Measurements from ENCODE around the gene TNFRSF19. TPM values are rescaled to one million over a fixed set of nuclear protein-coding genes. Genes with fewer than 3 reads are reported as not detected.
"Not testable (repeated sequence)": the region's sequence is repeated elsewhere in the genome, so short reads cannot be mapped to it uniquely, and the experiment has no call there.

TNFRSF19 gene
- total RNA-seq, 1 experiment from 2014 or later = 0.03 TPM

DNA sequence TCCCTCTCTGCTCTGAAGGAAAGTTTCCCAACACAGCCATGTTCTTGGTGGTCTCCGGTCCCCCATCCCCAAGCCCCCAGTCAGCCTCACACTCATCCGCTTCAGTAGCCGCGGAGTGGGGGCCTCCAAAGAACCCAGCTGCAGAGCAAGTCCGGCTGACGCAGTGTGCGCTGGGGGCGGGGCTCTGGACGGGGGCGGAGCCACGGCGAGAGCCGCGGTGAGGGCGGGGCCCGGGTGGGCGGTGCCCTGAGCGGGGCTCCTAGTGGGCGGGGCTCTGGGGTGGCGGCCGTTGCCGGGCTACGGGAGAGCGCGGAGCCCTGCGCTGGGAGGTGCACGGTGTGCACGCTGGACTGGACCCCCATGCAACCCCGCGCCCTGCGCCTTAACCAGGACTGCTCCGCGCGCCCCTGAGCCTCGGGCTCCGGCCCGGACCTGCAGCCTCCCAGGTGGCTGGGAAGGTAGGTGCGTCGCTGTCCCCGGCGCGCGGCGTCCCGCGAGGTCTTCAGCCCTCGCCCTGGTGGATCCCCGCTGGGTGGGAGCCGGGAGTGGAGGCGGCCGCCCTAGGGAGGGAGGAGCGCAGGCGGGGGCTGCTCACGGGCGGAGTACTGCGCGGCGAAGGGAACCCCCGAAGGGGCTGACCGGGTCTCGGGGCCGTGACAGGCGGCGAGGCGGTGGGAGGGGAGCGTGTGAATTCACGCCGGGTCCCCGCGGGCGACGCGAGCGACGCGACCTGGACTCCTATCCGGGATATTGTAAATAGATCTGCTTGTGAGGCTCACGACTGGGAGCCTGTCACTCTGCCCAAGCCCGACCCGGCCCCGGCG lies 9.1 kb downstream of the TNFRSF19 start:
- DNase-seq (ENCODE audit: low read depth in 1 of 2, low spot score in 2 of 2) = peak; percentile 48 to 77
- peaks cover 14% of the 10 kb centered on the region for H3K27me3 ChIP-seq (replicated peaks)
- H3K4me1 ChIP-seq (replicated peaks) = peaks cover 18% of the 10 kb centered on the region
- peak overlapping the region; percentile 44 for H3K4me3 ChIP-seq
- H3K36me3 ChIP-seq = no peaks in the 10 kb centered on the region
- no peaks in the 10 kb centered on the region; the same call in 1 of the 2 replicates for H3K9me3 ChIP-seq (replicated peaks)
- H3K27ac ChIP-seq = no peak overlapping the region

DNA sequence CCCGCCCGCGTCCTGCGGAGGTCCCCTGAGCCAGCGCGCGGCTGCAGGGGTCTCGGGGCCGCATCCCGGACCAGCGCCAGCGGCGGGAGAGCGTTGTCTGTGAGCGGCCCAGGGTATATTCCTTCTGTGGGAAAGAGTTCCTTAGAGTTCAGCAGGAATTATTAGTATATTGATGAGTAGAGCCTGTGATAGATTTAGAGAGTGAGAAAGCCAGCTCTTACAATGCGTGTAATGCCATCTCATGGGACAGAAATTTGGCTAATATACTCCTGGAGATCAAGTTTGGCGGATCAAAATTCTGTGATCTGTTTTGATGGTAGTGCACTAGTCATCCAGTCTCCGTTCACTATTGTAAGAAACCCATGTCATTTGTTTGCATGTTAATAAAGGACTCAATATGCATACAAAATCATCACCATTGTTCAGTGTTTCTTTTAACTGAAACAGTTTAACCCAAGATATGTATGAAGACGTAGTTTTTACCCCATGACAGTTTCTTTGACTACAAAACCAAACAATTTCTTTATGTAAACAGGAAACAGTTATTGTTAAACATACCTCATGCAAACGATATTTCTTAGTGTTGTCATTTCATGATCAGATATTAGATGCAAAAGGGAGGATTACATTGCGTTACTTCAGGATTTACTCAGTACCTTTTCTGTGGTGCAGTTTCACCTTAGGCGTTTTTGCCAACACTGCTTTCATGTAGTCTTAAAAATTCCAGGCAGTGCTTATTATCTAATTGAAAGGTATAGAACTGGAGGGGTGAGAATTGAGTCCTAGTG lies 9.9 kb downstream of the TNFRSF19 start:
- DNase-seq (ENCODE audit: low read depth in 1 of 2, low spot score in 2 of 2) = no peak
- Histone ChIP-seq H3K4me1 (replicated peaks) (peaks cover 18% of the 10 kb centered on the region), H3K4me3 (peak overlapping the region; percentile 44), H3K27ac (no peak overlapping the region), H3K36me3 (no peaks in the 10 kb centered on the region), H3K9me3 (replicated peaks) (no peaks in the 10 kb centered on the region; the same call in 1 of the 2 replicates), H3K27me3 (replicated peaks) (peaks cover 14% of the 10 kb centered on the region)

DNA sequence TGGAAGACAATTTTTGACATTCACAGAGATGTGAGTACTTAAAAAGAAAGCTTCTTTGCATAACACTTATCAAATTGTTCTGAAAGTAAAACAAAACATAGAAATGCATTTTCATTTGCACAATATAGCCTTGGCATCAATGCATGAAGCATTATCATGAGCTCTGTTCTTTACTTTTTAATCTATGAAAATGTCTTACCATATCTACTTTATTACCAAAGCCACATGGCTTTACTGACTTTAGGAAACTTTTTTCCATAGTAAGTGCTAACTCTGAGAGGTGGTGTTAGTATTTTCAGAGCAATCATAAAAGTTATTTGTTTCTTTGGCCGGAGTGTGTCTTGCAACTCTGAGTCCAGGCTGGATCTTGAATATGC lies 10.5 kb downstream of the TNFRSF19 start:
- Histone ChIP-seq H3K27ac (no peak overlapping the region), H3K36me3 (no peaks in the 10 kb centered on the region), H3K9me3 (replicated peaks) (no peaks in the 10 kb centered on the region; the same call in 1 of the 2 replicates), H3K4me1 (replicated peaks) (peaks cover 18% of the 10 kb centered on the region), H3K27me3 (replicated peaks) (peaks cover 14% of the 10 kb centered on the region), H3K4me3 (no peak overlapping the region)
- no peak for DNase-seq (ENCODE audit: low read depth in 1 of 2, low spot score in 2 of 2)

DNA sequence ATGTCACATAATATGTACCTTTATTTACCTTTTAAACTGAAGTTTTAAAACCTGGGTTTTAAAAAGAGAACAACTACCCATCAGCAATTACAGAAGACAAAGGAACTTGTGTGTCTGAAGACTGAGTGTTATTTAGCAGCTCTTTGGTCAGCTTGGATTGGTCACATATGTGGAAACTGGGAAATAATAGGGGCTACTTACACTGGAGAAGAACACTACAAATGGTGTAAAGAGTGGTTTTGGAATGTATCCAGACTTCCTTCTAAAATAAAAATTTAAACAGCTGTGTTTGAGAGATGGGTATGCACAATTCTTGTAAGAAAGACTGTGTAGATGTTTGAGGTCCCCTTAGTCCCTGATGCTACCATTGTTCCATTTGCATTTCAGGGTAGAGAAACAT lies 13.3 kb downstream of the TNFRSF19 start:
- no peak for DNase-seq (ENCODE audit: low read depth in 1 of 2, low spot score in 2 of 2)
- H3K9me3 ChIP-seq (replicated peaks) = no peaks in the 10 kb centered on the region; the same call in 1 of the 2 replicates
- H3K27ac ChIP-seq = no peak overlapping the region
- no peak overlapping the region for H3K4me3 ChIP-seq
- peaks cover 17% of the 10 kb centered on the region for H3K4me1 ChIP-seq (replicated peaks)
- peaks cover 14% of the 10 kb centered on the region for H3K27me3 ChIP-seq (replicated peaks)
- H3K36me3 ChIP-seq = no peaks in the 10 kb centered on the region

DNA sequence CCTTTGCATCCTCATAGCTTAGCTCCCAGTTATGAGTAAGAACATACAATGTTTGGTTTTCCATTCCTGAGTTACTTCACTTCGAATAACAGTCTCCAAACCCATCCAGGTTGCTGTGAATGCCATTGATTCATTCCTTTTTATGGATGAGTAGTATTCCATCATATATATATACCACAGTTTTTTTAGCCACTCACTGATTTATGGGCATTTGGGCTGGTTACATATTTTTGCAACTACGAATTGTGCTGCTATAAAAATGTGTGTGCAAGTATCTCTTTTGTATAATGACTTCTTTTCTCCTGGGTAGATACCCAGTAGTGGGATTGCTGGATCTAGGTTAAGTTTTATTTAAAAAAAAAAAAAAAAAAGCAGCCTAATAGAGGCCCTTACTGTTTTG lies 14.1 kb downstream of the TNFRSF19 start:
- H3K4me3 ChIP-seq = no peak overlapping the region
- DNase-seq (ENCODE audit: low read depth in 1 of 2, low spot score in 2 of 2) = no peak
- peaks cover 12% of the 10 kb centered on the region for H3K4me1 ChIP-seq (replicated peaks)
- no peak overlapping the region for H3K27ac ChIP-seq
- H3K27me3 ChIP-seq (replicated peaks) = peaks cover 14% of the 10 kb centered on the region
- no peaks in the 10 kb centered on the region for H3K36me3 ChIP-seq
- H3K9me3 ChIP-seq (replicated peaks) = no peaks in the 10 kb centered on the region; the same call in 1 of the 2 replicates

DNA sequence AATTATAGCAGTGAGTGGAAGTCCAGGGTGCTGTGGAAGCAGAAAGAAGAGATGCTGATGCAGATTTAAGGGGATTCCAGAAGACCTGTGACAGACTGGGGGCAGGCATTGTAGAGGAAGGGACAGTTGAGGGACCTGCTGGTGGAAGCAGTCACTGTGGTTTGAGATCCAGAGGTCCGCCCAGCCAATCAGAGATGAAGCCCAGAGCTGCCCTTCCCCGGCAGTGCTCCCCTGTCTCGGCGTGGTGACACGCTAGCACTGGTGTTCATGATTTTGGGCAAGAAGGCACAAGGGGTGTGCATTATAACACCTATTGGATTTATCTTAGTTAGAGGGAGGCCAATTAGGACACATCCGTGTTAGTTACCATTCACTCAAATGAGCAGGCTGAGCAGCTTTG lies 16.1 kb downstream of the TNFRSF19 start:
- Histone ChIP-seq H3K4me3 (no peak overlapping the region), H3K27ac (no peak overlapping the region), H3K9me3 (replicated peaks) (no peaks in the 10 kb centered on the region), H3K27me3 (replicated peaks) (no peaks in the 10 kb centered on the region; the same call in 1 of the 2 replicates), H3K36me3 (no peaks in the 10 kb centered on the region), H3K4me1 (replicated peaks) (no peaks in the 10 kb centered on the region)
- no peak for DNase-seq (ENCODE audit: low read depth in 1 of 2, low spot score in 2 of 2)

DNA sequence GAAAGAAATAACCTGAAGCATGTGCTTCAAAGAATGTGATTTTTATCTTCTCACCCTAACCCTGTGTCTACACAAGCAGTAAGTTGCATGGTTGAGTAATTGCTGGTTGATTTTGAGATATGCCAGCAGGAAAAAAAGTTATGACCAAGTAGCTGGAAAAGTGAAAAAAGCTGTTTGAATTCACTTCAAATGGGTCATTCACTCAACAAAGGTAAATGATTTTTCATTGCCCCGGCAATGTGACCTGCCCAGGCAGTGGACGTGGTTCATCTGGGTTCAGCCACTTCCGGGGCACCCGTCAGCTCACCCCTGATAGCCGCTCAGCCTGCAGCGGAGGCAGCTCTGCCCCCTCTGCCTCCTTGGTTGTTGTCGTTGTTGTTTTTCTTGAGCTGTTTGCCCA lies 18.5 kb downstream of the TNFRSF19 start:
- no peaks in the 10 kb centered on the region for H3K4me1 ChIP-seq (replicated peaks)

DNA sequence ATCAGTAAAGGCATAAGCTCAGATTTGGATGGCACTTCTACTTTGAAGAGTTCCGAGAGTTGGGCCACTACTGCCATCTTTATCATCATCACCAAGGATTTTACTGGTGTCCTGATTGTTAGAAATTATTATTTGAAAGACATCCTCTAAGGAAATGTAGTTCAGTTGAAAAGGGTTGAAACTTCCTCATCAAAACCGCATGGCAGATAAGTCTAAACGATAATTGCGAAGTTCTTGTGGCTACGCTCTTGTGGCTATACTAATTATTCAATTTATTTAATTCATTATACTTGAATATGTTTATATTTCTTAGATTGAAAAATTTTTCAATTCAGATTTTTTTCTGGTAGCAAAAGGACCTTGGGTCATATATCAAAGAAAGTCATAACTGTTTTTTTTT lies 22.4 kb downstream of the TNFRSF19 start:
- Histone ChIP-seq H3K27ac (no peak overlapping the region), H3K4me1 (replicated peaks) (no peaks in the 10 kb centered on the region), H3K9me3 (replicated peaks) (no peaks in the 10 kb centered on the region), H3K36me3 (no peaks in the 10 kb centered on the region), H3K27me3 (replicated peaks) (no peaks in the 10 kb centered on the region), H3K4me3 (no peak overlapping the region)
- no peak for DNase-seq (ENCODE audit: low read depth in 1 of 2, low spot score in 2 of 2)

More for the DNA sequence above, 18.5 kb downstream of the TNFRSF19 start:
- Histone ChIP-seq H3K36me3 (no peaks in the 10 kb centered on the region), H3K4me3 (no peak overlapping the region), H3K27ac (no peak overlapping the region), H3K27me3 (replicated peaks) (no peaks in the 10 kb centered on the region; the same call in 1 of the 2 replicates), H3K9me3 (replicated peaks) (no peaks in the 10 kb centered on the region)
- no peak for DNase-seq (ENCODE audit: low read depth in 1 of 2, low spot score in 2 of 2)

DNA sequence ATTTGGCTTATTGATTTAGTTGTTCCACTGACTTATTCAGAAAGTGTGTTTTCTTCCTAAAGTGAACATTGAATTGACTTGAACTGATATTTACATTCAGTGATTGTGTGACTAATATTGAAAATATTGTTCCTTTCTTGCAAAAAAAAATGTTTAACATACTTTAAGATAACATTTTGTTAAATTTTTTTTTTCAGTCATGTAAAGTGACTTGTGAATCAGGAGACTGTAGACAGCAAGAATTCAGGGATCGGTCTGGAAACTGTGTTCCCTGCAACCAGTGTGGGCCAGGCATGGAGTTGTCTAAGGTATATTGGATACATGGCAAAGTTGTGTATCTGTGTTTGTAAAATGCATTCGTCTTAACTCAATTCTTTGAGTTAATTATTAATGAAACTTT lies 22.9 kb downstream of the TNFRSF19 start:
- Histone ChIP-seq H3K9me3 (replicated peaks) (no peaks in the 10 kb centered on the region), H3K4me1 (replicated peaks) (no peaks in the 10 kb centered on the region), H3K36me3 (no peaks in the 10 kb centered on the region), H3K4me3 (no peak overlapping the region), H3K27ac (no peak overlapping the region), H3K27me3 (replicated peaks) (no peaks in the 10 kb centered on the region)
- no peak for DNase-seq (ENCODE audit: low read depth in 1 of 2, low spot score in 2 of 2)

DNA sequence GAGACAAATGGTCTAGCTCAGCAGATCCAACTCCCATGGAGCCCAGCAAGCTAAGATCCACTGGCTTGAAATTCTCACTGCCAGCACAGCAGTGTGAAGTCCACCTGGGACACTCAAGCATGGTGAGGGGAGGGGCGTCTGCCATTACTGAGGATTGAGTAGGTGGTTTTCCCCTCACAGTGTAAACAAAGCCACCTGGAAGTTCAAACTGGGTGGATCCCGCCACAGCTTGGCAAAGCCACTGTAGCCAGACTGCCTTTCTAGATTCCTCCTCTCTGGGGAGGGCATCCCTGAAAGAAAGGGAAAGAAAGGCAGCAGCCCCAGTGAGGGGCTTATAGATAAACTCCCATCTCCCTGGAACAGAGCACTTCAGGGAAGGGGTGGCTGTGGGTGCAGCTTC lies 24.1 kb downstream of the TNFRSF19 start:
- H3K27me3 ChIP-seq (replicated peaks); DNase-seq (ENCODE audit: low read depth in 1 of 2, low spot score in 2 of 2); H3K4me1 ChIP-seq (replicated peaks); H3K4me3 ChIP-seq; H3K27ac ChIP-seq; H3K9me3 ChIP-seq (replicated peaks); H3K36me3 ChIP-seq: not testable (repeated sequence)

DNA sequence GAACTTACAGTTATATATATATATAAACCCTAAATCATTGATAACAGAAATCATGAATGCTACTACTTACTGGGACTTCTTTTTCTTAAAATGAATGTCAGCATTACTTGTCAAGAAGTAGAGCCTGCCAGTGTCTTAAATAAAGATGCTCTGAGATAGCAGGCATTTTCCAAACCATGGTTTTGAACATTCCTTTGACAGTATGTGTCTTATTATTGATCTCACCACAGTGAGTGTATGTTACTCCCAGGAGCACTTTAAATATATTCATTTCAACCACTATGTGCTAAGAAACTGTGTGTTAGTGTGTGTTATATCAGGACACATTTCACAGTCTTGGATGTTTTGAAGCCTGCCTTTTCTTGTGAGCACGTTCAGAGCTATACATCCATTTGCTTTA lies 28.2 kb downstream of the TNFRSF19 start:
- no peaks in the 10 kb centered on the region for H3K27me3 ChIP-seq (replicated peaks)
- H3K4me1 ChIP-seq (replicated peaks) = no peaks in the 10 kb centered on the region
- no peak overlapping the region for H3K27ac ChIP-seq
- no peaks in the 10 kb centered on the region for H3K36me3 ChIP-seq
- H3K4me3 ChIP-seq = no peak overlapping the region
- H3K9me3 ChIP-seq (replicated peaks) = no peaks in the 10 kb centered on the region
- DNase-seq (ENCODE audit: low read depth in 1 of 2, low spot score in 2 of 2) = no peak

DNA sequence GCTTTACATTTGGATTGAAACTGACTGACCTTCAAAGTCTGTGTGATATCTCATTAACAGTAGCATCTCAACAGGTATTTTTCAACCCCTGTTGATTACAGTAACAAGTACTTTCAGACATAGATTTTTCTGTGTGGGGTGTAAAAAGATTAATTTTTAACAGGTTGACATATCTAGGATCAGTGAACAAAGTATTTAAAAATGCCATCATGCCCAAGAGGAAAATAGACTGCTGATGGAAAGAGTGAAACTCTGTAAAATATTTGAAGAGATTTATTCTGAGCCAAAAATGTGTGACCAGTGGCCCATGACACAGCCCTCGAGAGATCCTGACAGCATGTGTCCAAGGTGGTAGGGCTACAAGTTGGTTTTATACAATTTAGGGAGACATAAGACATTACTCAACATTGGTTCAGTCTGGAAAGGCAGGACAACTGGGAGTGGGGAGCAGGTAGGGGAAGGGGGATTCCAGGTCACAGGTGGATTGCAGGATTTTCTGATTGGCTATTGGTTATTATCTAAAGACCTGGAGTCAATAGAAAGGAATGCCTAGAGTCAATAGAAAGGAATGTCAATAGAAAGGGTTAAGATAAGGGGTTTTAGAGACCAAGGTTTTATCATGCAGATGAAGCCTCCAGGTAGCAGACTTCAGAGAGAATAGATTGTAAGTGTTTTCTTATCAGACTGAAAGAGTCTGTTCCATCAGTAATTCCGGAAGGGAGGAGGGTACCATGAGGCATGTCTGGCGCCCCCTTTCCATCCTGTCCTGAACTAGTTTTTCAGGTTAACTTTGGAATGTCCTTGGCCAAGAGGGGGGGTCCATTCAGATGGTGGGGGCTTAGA lies 29.1 kb downstream of the TNFRSF19 start:
- no peak overlapping the region for H3K27ac ChIP-seq

DNA sequence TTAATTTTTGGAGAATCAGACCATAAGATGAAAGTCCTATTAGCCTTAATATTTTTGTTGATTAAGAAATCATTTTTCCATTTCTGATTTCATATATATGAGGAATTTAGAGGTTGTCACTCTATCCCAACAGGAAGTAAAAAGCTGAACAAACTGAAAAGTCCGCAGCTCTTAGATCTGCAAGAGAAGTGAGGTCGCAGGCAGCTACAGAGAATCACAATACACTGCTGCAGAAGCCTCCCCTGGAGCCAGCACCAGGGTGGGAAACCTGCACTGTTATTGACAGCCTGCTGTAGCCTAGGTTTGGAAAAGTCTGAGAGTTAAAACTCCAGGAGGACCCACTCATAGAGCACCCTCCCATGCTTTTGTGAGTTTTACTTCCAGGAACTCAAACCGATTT lies 29.9 kb downstream of the TNFRSF19 start:
- no peaks in the 10 kb centered on the region for H3K27me3 ChIP-seq (replicated peaks)
- no peaks in the 10 kb centered on the region for H3K4me1 ChIP-seq (replicated peaks)
- H3K27ac ChIP-seq = no peak overlapping the region
- no peak overlapping the region for H3K4me3 ChIP-seq
- H3K9me3 ChIP-seq (replicated peaks) = no peaks in the 10 kb centered on the region
- no peaks in the 10 kb centered on the region for H3K36me3 ChIP-seq
- no peak for DNase-seq (ENCODE audit: low read depth in 1 of 2, low spot score in 2 of 2)

More for the DNA sequence above, 29.1 kb downstream of the TNFRSF19 start:
- Histone ChIP-seq H3K27me3 (replicated peaks) (no peaks in the 10 kb centered on the region), H3K4me3 (no peak overlapping the region), H3K36me3 (no peaks in the 10 kb centered on the region), H3K4me1 (replicated peaks) (no peaks in the 10 kb centered on the region), H3K9me3 (replicated peaks) (no peaks in the 10 kb centered on the region)
- DNase-seq (ENCODE audit: low read depth in 1 of 2, low spot score in 2 of 2) = no peak

Measured in SJSA1 (cell line).